Tibial artery (tissue), 4 donors: ENCODE data around the gene CD247.

ENCODE experiments used
- DNase-seq, 2 donors: peaks; one replicate each; pipeline ENCODE4 v3.0.0-alpha.2; 2019
- H3K27ac ChIP-seq, 2 donors: fragments of 200-600 bp; sonication (generic) in 1 of 2; 1 replicate in 1 of 2; 2 replicates in 1 of 2; pipeline ENCODE4 v1.5.1; 2018 to 2019; ENCODE audit warnings: mild to moderate bottlenecking in 1 of 2
- H3K27me3 ChIP-seq, 2 donors: fragments of 200-600 bp; sonication (generic) in 1 of 2; one replicate each; pipeline versions ENCODE4 v1.5.1 to v1.6.0; 2016 to 2019
- H3K36me3 ChIP-seq, 3 donors: fragments of 200-600 bp; sonication (generic) in 2 of 3; one replicate each; pipeline ENCODE4 v1.5.1; 2016 to 2019; ENCODE audit warnings: mild to moderate bottlenecking in 2 of 3
- H3K4me1 ChIP-seq, 4 donors: fragments of 200-600 bp; sonication (generic) in 2 of 4; 1 replicate in 3 of 4; 2 replicates in 1 of 4; pipeline ENCODE4 v1.5.1; 2016 to 2019
- H3K4me3 ChIP-seq, 2 donors: fragments of 200-600 bp; sonication (generic) in 1 of 2; 1 replicate in 1 of 2; 2 replicates in 1 of 2; pipeline ENCODE4 v1.5.1; 2018 to 2019; ENCODE audit warnings: mild to moderate bottlenecking in 2 of 2
- H3K9me3 ChIP-seq, 3 donors: fragments of 200-600 bp; sonication (generic) in 1 of 3; one replicate each; pipeline ENCODE4 v1.5.1; 2016 to 2019
- intact Hi-C: fragments of 100-400 bp; cut with DNase I; formaldehyde crosslinking; loops from one replicate; pipeline ENCODE4 v1.15.0; 2023; ENCODE audit warnings: low total_unique reads
- TF ChIP-seq, protein P1 (sequence below), 2 experiments: fragments of 200-600 bp in 1 of 2; fragments of 450-650 bp in 1 of 2; IDR thresholded peaks; one replicate each; pipeline ENCODE4 v1.5.1; 2017 to 2019; ENCODE audit warnings: antibody characterized with exemption in 2 of 2, mild to moderate bottlenecking in 1 of 2, moderate library complexity in 1 of 2

CD247 gene

DNA sequence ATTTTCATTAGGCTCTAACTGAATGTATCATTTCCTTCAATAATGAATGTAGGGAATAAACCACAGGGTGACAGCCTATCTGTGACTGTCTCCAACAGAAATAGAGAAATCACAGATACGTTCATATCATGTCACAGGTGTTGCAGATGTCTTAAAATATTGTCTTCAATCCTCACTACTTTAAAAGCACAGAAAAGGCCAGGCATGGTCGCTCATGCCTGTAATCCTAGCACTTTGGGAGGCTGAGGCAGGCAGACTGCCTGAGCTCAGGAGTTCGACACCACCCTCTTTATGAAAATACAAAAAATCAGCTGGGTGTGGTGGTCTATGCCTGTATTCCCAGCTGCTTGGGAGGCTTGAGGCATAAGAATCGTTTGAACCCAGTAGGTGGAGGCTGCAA is 27.0 kb upstream of the CD247 start:
- H3K36me3 ChIP-seq = peaks cover 20 to 60% (median 26%) of the 10 kb centered on the region in 3 donors
- no peak for DNase-seq
- H3K27me3 ChIP-seq = no peaks in the 10 kb centered on the region
- intact Hi-C loops = no loop called here
- H3K4me1 ChIP-seq = peaks cover 0 to 16% (median 2%) of the 10 kb centered on the region in 4 donors
- no peaks in the 10 kb centered on the region for H3K9me3 ChIP-seq
- TF ChIP-seq, protein P1, sequence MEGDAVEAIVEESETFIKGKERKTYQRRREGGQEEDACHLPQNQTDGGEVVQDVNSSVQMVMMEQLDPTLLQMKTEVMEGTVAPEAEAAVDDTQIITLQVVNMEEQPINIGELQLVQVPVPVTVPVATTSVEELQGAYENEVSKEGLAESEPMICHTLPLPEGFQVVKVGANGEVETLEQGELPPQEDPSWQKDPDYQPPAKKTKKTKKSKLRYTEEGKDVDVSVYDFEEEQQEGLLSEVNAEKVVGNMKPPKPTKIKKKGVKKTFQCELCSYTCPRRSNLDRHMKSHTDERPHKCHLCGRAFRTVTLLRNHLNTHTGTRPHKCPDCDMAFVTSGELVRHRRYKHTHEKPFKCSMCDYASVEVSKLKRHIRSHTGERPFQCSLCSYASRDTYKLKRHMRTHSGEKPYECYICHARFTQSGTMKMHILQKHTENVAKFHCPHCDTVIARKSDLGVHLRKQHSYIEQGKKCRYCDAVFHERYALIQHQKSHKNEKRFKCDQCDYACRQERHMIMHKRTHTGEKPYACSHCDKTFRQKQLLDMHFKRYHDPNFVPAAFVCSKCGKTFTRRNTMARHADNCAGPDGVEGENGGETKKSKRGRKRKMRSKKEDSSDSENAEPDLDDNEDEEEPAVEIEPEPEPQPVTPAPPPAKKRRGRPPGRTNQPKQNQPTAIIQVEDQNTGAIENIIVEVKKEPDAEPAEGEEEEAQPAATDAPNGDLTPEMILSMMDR (IDR thresholded peaks at IDR 0.05) = no peak
- H3K4me3 ChIP-seq = no peak overlapping the region
- H3K27ac ChIP-seq = no peak overlapping the region

GRCh38 chr1:167544447-167545093 is 26.2 kb upstream of the CD247 start:
- H3K27ac ChIP-seq = no peak overlapping the region
- no peak for DNase-seq
- TF ChIP-seq, protein P1 (IDR thresholded peaks at IDR 0.05) = no peak
- H3K9me3 ChIP-seq = no peaks in the 10 kb centered on the region
- H3K36me3 ChIP-seq = peaks cover 20 to 60% (median 26%) of the 10 kb centered on the region in 3 donors
- H3K27me3 ChIP-seq = no peaks in the 10 kb centered on the region
- peaks cover 0 to 16% (median 2%) of the 10 kb centered on the region in 4 donors for H3K4me1 ChIP-seq
- H3K4me3 ChIP-seq = no peak overlapping the region
- intact Hi-C loops = no loop called here

- H3K36me3 ChIP-seq = peaks cover 20 to 60% (median 26%) of the 10 kb centered on the region in 3 donors
- intact Hi-C loops = no loop called here
- no peak for DNase-seq
- H3K4me1 ChIP-seq = peaks cover 0 to 5% (median 0%) of the 10 kb centered on the region in 4 donors
- no peaks in the 10 kb centered on the region for H3K27me3 ChIP-seq
- no peak overlapping the region for H3K27ac ChIP-seq
- H3K9me3 ChIP-seq = no peaks in the 10 kb centered on the region
- H3K4me3 ChIP-seq = no peak overlapping the region
- TF ChIP-seq, protein P1 (IDR thresholded peaks at IDR 0.05) = no peak
Measured at GRCh38 chr1:167543199-167543990, 25.1 kb upstream of the CD247 start.

GRCh38 chr1:167542109-167543032 is 24.0 kb upstream of the CD247 start:
- peaks cover 20 to 56% (median 21%) of the 10 kb centered on the region in 3 donors for H3K36me3 ChIP-seq
- TF ChIP-seq, protein P1 (IDR thresholded peaks at IDR 0.05) = no peak
- H3K4me3 ChIP-seq = no peak overlapping the region
- DNase-seq = no peak
- no peak overlapping the region for H3K27ac ChIP-seq
- no peaks in the 10 kb centered on the region for H3K27me3 ChIP-seq
- no peaks in the 10 kb centered on the region for H3K9me3 ChIP-seq
- intact Hi-C loops = no loop called here
- H3K4me1 ChIP-seq = no peaks in the 10 kb centered on the region

DNA sequence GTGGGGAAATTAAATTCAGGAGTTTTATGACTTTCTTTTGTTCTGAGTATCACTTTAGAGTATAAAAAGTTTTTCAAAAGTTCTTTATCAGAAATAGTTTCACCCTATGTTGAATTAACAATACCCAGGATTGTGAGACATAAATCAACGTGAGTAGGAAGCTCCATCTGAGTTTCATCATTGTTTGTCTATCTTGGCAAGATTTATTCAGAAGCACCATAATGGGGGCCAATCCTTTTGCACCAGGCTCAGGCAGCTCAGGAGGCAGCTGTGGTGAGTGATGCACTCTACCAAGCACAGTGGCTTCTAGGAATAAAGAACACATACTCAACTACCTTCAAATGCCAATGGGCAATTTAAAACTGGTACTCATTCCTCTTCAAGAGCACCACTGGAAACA is 23.3 kb upstream of the CD247 start:
- Histone ChIP-seq H3K27me3 (no peaks in the 10 kb centered on the region), H3K27ac (no peak overlapping the region), H3K4me3 (no peak overlapping the region), H3K36me3 (peaks cover 20 to 49% (median 21%) of the 10 kb centered on the region in 3 donors), H3K4me1 (no peaks in the 10 kb centered on the region), H3K9me3 (no peaks in the 10 kb centered on the region)
- DNase-seq = no peak
- intact Hi-C loops = no loop called here
- TF ChIP-seq, protein P1 (IDR thresholded peaks at IDR 0.05) = no peak
